NCI-H2029 treated with DMSO at 0.1 percent for 48 hours (cell line): ENCODE data around the gene TENM4.
A peak's percentile ranks its signal among the peaks of the same experiment; 100 is the strongest.

ENCODE experiments used
- DNase-seq: peaks from one replicate; lab custom pipeline; 2025; lab: John Stamatoyannopoulos, UW

The TENM4 gene

DNA sequence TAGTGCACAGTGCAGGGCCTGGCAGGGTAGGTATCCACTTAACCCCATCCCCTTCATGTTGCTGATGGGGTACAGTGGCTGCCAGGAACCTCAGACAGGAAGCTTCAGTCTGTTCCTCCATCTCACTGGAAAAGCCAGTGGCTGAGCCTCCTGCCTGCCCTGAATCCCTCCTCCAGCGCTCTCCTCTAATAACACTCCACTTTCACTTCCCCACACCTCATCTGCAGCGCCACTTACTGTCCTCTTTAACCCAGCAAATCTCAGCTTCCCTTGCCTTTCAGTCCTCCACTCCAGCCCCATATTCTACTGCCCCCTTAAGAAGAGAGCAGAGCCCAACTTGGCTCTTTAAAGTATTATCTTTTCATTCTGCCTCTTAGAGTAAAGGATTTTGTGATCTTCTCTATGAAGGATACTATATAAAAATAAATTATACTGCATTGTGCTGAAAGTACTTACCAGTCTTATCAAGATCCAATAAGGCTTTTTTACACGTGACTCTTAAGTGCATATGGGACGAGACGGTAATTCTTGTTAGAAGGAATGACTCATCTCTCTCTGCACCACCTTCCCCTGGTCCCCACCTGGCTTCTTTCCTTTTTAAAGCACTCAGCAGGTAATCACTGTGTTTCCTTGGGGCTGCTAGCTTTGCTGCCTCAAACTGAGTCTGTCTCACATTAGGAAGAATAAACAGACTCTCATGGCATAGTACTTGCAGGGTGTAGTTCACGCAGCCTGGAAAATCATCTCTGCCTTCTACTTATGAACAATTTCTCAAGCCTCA is 628.1 kb downstream of the TENM4 start:
- DNase-seq = no peak

GRCh38 chr11:78810559-78811009 is 630.2 kb downstream of the TENM4 start:
- DNase-seq = no peak

DNA sequence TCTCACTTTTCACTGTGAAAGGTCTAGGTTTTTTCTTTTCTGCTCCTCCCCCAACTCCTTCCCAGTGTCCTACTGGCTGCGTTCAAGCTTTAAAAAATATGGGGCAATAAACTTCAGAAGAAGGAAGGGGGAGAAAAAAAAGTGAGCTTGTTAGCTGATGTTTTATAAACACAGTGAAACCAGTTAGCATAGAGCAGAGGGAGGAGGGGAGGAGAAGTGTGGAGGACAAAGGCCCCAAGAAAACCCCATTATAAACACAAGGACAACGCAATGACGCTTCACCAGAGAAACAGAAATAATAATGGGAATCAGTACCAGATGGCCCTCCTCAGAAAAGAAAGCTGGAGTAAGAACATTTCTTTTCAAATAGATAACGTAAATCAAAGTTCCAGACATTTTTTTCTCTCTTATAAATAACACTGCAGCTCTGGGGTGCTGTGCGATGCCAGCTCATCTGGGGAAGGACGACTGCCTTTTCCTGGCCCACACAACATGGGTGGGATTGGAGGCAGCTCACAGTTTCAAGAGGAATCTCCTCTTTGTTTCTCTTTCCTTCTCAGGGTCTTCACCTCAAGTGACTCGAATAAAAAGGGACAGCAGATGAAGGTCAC is 630.8 kb downstream of the TENM4 start:
- no peak for DNase-seq

GRCh38 chr11:78808923-78809322 is 631.9 kb downstream of the TENM4 start:
- DNase-seq = no peak

DNA sequence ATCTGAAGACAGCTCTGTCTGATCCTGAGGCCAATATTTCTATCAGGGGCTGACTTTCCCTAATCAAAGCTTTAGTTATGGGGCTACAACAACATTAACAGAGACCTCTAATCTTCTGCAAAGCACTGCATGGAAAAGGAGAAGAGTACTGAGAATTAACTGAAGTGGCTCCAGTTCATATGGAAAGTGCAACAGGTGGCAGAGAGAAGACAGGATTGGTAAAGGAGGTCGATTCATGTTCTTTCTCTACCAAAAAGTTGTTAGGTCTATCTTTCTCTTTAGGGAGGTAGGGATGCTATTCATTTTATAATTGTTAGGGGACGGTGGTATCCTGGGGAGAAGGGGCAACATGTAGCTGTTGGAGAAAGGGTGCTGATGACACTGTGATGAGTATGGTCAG is 633.5 kb downstream of the TENM4 start:
- DNase-seq = no peak

- DNase-seq = no peak
Measured at GRCh38 chr11:78806214-78807004, 634.4 kb downstream of the TENM4 start.

- DNase-seq = no peak
Measured at GRCh38 chr11:78804991-78805390, 635.8 kb downstream of the TENM4 start.

GRCh38 chr11:78803995-78804394 is 636.8 kb downstream of the TENM4 start:
- DNase-seq = no peak

- no peak for DNase-seq
Measured at GRCh38 chr11:78802058-78802761, 638.6 kb downstream of the TENM4 start.

GRCh38 chr11:78801161-78801884 is 639.5 kb downstream of the TENM4 start:
- peak; percentile 90 for DNase-seq

DNA sequence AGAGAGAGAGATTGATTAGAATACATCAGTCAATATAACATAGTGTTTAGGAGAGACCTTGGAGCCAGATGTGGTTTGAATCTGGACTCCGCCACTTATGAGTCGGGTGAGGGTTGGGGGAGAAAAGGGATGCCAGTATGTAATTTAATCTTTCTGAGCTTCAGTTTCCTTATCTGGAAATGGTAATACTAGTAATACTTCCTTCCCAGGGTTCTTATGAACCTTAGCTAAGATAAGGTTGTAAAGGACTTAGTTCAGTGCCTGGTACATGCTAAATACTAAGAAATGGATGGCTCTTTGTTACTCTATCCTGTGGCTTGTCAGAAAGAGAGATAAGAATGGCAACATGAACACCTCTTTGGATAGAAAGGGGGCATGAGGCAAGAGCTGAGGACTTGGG is 640.1 kb downstream of the TENM4 start:
- no peak for DNase-seq

- DNase-seq = no peak
Measured at GRCh38 chr11:78800096-78800690, 640.6 kb downstream of the TENM4 start.

DNA sequence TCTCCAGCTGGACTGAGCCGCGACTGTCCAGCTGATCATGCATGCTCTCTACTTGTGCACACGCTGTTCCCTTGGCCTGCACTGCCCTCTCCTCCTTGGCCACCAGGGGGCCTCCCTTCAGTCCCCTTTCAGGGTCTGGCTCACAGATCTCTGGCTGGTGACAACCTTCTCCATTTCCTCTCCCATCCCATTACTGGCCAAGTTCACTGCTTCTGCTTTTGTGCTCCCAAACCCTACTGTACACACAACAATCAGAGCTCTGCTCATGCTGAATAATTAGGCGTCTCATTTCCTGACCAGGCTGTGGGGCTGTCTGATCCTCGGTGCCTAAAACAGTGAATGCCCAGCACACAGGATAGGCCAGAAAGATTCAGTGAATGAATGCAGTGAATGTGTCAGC is 642.2 kb downstream of the TENM4 start:
- peak; percentile 59 for DNase-seq

DNA sequence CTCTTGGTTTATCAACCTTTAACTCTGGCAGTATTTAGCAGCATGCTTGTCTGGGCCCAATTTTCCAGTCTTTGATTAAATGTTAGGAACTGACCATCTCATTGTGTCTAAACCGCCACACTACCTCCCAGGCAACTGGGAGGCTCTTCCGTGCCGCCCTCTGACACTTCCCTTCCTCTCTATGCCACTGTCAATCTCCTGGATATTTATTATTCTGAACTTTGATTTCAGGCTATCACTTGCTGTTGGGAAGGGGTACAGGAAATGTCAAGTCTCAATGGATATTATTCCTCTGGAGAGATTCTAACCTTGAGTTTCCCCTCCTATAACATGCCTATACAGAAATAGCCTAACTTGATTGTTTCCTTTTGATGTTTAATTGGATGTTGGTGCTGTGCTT is 643.3 kb downstream of the TENM4 start:
- DNase-seq = no peak

DNA sequence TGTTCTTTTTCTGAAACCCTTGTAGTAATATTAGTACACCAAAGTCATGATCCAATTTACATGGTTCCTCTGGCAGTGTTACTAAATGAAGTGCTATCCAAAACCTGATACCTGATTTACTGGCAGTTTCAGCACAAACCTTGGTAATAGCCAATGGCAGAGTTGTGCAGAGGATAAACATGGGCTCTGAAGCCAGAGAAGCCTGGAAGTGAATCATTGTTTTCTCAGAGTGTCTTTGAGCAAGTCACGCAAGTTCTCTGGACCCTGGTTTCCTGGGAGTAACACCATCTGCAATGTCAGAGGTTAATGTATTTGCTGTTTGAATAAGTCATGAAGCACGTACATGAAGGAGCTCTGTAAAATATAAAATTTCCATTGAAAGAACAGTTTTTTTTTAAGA is 643.9 kb downstream of the TENM4 start:
- DNase-seq = no peak

DNA sequence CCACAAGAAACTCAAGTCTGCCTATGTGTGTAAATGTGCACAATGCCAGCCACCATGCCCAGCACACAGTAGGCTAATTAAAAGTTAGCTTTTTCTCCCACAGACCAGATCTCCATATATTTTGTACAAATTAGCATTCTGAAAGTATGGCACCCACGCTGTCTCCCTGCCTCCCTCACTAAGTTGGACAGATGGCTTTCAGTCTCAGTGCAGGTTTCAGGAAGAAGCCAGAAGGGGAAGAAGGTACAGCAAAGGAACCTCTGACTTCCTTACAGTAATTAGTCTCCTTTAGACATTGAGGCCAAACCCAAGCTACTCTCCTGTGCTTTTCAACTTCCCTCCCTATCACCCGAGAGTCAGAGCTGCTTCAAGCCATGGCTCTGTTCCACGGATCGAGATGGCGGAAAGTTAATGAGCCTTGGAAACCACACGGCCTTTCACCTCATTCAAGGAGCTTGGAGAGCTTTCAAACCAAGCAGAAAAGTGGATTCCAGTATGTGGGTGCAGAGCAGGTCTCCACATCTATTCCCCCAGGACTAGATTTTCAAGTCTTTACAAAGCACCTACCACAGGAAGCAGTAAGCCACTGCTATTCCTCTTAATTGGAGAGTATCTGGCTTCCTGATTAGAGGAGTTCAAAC is 645.1 kb downstream of the TENM4 start:
- DNase-seq = peak; percentile 54

GRCh38 chr11:78791964-78792363 is 648.9 kb downstream of the TENM4 start:
- no peak for DNase-seq

- DNase-seq = no peak
Measured at GRCh38 chr11:78791254-78791653, 649.6 kb downstream of the TENM4 start.

GRCh38 chr11:78790784-78791183 is 650.0 kb downstream of the TENM4 start:
- peak; percentile 87 for DNase-seq

DNA sequence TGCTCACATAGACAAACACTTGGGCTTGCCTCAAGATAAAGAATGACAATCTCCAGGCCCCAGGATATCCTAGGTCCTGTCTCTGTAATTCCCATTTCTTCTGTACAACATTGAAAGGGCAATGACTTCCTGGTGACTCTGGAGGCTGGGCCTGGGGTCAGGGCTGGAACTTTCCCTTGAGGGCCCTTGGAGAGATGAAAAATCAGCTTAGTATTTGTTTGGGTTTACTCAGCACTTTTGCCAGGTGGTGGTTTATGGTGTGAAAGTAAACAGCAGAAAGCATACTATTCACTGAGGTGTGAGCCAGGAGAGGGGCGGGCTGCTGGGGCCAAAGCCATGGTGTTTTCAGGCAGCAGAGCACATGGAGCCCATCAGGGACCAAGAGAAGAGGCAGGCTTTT is 651.5 kb downstream of the TENM4 start:
- DNase-seq = no peak

DNA sequence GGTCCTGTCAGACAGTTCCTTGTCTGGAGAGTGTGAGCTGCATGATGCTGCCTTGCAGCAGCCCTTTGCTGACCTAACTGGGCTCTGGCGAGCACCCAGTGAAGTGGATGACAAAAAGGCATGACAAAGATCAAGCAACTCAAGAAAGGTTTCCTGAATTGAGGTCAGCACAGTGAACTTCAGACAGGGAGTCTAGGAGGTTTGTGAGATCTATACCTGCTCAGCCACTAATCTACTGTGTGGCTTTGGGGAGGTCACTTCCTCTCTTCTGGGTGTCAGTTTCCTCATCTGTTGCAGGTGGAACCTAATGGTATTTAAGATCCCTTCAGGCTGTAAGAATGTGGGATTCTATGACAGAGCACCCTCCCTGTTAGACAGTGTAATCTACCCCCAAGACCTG is 652.3 kb downstream of the TENM4 start:
- no peak for DNase-seq
